ENCODE measurements around the gene GAS2.

GAS2 gene

GRCh38 chr11:22728600-22729389, 62.4 kb downstream of the GAS2 start:
- DNase-seq (ENCODE audit: low spot score): no peak

DNA sequence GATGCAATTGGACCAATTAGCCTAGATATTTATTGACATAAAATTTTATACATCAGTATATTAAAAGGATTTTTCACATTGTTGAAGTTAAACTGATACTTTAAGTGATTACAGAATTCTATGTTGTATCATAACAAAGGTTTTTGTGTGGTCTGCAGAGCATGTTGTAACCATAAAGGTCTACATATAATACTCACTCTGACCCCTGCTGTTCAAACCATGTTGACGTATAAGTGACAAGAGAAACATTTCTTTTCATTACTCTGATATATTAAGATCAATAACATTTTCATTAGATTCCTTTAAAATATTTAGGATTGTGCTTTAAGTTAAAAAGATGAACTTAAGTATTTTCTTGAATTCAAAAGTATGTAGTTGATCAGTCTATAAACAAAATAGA, 63.9 kb downstream of the GAS2 start:
- no peak for DNase-seq (ENCODE audit: low spot score)

GRCh38 chr11:22732588-22732987, 66.2 kb downstream of the GAS2 start:
- no peak for DNase-seq (ENCODE audit: low spot score)

- no peak for DNase-seq (ENCODE audit: low spot score)
These were observed 67.3 kb downstream of the GAS2 start for GRCh38 chr11:22733475-22734248.

DNA sequence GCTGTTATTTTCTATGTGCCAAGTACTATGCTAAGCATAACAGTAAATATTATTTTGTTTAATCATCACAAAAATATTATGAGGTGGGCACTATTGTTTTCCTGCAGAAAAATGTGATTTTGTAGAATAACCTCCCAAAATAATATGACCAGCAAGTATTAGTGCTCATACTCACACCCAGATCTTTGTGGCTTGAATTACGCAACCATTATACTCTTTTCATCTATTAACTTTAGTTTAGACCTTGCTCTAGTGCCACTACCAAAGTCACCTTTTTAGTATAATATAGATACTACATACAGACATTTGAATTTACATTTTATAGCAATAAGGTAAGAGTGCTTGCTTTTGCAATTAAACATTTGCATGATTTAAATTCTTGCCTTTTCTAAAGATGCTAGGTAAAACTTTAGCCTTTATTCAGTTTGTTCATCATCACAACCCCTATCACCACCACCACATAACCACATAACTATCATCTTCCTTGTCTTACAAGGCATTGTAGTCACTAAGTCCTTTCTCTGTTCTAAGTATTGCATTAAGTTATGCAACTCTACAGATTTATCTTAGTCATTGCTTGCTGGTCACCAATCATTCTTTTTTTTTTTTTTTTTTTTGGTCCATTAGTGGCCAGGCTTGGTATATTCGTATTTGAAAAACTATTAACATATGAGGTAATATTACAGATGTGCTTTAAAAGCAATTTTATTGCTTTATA, 68.4 kb downstream of the GAS2 start:
- DNase-seq (ENCODE audit: low spot score): no peak

DNA sequence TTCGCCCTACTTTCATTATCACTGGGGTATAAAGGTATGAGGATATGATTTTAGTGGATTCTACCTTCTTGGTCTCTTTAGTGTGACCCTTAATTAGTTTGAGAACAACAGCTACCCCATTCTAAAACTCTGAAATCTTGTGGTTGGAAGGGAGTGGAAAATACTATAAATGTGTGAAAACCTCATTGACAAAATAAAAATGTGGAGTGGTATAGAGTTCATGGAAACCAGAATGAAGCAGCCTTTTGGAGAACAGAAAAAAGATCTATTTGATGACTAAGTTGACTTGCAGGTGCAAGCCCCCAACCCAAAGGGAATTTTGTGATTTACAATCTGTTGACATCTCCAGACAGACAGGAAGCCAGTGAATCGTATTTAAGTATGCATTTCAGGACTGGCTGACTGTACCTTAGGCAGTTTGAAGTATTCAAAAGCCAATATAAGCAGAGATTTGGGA, 75.8 kb downstream of the GAS2 start:
- DNase-seq (ENCODE audit: low spot score): no peak

GRCh38 chr11:22749536-22749935, 83.1 kb downstream of the GAS2 start:
- DNase-seq (ENCODE audit: low spot score): no peak

DNA sequence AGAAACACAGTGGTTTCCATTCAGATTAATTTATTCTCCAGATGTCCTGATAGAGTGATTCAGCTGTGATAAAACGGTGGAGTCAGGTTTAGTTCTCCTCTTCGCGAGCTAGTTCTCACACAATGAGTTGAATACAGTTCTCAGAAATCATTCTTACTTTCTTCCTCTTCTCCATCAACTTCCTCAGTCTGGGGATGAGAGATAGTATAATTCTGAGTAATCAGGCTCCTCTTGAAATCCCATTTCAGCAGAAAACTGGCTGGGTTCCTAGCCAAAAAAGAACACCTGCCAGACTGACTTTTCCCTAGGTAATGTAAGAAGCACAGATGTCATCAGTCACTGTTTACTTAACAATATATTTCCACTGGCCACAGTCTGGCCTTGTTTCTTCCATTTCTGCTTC, 86.5 kb downstream of the GAS2 start:
- no peak for DNase-seq (ENCODE audit: low spot score)

DNA sequence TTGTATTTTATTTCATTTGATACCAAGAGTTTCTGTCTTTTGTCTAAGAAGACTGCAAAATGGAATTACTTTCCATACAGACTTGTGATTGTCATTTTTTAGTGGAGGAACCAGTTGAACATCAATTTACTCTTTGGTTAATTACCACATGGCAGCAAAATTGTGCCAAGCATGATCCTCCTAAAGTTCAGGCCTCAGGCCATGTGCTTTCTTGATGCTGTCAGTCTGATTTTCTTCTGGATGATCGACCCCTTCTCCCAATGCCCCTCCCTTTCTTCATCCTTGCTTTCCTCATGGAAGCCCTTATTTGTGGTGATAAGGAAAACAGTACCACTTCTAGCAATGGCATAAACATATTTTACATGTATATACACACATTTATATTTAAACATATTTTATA, 87.0 kb downstream of the GAS2 start:
- no peak for DNase-seq (ENCODE audit: low spot score)

- DNase-seq (ENCODE audit: low spot score): no peak
These were observed 94.7 kb downstream of the GAS2 start for GRCh38 chr11:22761066-22761465.

DNA sequence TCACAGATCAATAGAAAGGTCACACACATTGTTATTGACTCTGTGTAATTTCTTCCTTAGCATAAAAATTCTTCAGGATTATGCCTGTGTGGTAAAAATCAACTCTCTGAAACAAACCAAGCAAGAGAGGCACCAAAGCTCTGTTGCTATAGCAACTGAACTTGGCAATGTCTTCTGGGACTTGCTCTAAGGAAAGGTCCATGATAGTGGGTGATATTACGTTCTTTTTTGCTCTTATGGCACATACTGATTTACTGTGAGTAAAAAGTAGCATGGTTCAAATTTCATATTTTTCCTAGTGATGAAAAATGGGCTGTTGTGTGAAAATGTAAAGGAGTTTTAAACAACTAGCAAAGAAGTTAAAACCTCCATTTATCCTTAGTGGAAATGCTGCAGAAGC, 96.8 kb downstream of the GAS2 start:
- DNase-seq (ENCODE audit: low spot score): no peak

GRCh38 chr11:22764735-22765134, 98.3 kb downstream of the GAS2 start:
- DNase-seq (ENCODE audit: low spot score): no peak

DNA sequence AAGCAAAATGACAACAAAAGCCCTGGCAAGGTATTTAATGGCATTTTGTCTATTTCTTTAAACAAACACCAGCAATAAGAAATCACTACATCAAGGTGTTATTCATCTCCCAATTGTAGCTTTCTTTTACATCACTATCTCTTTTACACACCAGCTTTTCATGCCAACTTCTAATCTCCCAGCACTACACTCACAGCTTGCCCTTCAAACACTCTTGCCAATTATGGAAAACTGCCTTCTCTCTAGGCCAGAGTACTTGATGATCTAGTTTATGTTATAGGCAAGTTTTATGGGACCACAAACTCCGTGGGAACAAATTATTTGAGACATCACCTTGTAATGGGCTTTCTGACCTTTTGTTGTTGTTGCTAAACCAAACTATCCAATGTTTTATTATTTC, 101.9 kb downstream of the GAS2 start:
- DNase-seq (ENCODE audit: low spot score): no peak

- no peak for DNase-seq (ENCODE audit: low spot score)
These were observed 102.7 kb downstream of the GAS2 start for GRCh38 chr11:22769081-22769480.

DNA sequence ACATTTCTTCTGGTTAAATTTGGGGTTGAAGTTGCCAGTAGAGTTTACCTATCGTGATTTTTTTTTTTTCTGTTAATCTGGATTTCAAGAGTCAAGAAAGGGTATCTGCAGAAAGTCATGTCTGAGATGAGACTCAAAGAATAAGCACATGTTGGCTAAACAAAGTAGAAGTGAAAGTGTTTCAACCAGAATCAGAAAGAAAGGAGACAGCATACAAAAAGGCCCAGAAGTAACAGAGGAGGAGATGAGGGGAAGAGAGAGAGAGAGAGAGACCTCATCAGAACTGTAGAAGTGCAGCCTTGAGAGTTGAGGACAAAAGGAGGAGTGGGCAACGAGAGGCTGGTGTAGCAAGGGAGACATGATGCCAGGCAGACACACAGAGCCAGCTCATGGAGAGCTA, 108.3 kb downstream of the GAS2 start:
- no peak for DNase-seq (ENCODE audit: low spot score)

DNA sequence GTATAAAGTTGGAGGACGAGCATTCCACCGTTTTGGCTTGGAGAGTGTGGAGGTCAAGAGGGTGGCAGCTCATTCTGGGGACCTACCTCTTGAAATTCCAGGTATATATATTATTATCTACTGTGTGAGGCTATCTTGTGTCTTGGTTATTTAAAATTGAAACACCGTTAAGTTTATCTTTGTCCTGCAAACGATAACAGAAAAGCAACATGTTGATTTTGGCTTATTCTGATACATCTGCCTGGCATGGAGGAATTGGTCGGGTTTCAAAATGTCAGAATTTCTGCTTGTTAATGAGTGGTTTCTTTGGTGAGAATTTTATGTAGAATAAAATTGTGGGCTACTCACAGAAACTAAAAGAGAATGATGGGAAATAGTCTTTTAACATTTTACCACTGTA, 108.8 kb downstream of the GAS2 start:
- no peak for DNase-seq (ENCODE audit: low spot score)

- DNase-seq (ENCODE audit: low spot score): no peak
These were observed 112.2 kb downstream of the GAS2 start for GRCh38 chr11:22778642-22779041.

DNA sequence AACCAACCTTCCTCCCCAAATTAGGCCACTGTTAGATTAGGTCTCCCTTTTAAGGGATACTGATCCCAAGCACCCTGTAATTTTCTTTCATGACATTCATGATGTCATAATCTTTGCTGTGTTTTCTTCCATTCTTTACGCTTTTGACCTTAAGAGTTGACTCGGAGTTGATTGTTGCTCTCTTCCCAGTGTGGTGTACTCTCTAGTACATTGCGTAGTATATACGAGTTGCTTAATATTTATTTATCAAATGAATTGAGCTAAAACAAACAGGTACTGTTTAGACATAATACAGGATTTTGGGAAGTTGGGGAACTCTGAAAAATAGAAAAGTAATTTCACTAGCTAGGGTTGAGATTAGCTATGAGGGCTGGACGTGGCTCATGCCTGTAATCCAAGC, 113.4 kb downstream of the GAS2 start:
- no peak for DNase-seq (ENCODE audit: low spot score)

DNA sequence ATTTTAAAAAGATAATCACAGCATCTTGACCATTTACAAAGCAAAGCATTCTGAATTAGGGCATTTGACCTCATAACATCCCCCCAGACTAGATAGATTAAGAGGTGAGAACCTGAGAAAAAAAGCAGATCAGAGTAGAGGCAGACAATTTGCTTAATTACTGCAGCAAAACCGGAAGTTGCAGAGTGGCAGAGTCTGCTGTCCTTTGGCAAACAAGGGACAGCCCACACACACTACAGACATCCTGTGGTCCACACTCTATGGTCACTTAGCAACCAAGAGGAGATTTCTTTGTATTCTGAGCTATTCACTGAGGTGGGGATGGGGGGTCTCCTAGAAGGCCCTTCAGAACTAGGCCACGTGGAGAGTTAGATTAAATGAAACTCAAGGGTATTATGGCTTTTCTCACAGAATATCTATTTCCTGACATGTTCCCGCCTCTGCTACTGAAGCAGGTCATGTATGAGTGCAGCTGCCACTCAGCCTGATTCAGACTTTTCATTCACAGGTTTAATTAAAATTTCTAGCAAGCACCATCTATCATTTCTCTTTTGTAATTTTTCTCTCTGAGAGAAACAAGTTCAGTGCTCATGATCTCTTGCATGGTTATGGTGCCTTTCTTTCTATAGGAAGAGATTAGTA, 114.7 kb downstream of the GAS2 start:
- DNase-seq (ENCODE audit: low spot score): no peak

DNA sequence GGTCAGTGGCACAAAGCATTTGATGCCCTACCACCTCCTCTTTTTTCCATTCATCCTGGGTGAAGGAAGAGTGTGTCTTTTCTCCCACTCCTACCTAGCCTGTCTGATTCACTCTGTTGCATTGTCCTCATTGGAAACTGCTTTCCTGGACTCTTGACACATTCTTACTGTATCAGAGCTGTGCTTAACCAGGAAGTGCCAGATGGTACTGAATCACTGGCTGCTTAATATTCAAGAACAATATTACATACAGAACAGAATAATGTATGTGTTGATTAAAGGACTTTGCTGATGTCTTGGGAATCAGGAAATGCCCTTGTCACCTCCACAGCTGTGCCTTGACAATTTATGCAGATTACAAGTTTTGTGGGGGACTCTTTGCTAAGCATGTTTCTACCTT, 118.8 kb downstream of the GAS2 start:
- no peak for DNase-seq (ENCODE audit: low spot score)

- no peak for DNase-seq (ENCODE audit: low spot score)
These were observed 120.1 kb downstream of the GAS2 start for GRCh38 chr11:22786475-22786874.

GRCh38 chr11:22787055-22787454, 120.6 kb downstream of the GAS2 start:
- no peak for DNase-seq (ENCODE audit: low spot score)

Measured in ecto neural progenitor cell (in vitro differentiated cells).